ENCODE data around the gene STAT6.

DNA sequence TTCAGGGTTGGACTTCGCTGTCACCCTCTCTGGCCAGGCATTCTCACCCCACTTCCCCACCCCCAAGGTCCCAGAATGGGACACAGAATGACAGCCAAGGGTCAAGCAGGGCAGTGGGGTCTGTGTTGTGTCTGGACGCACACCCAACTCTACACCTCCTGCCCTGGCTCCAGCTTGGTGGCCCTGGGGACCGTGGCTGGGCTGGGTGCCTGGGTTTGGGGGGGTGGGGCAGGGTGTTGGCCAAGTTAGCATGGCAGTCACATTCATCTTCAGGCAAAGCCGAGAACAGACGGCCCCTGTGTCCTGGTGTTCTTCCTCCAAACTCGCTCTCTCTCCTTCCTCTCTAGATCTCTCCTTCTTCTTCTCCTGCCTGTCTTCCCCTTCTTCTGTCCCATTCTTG lies 22.8 kb upstream of the STAT6 start:
- TF ChIP-seq, protein P1, sequence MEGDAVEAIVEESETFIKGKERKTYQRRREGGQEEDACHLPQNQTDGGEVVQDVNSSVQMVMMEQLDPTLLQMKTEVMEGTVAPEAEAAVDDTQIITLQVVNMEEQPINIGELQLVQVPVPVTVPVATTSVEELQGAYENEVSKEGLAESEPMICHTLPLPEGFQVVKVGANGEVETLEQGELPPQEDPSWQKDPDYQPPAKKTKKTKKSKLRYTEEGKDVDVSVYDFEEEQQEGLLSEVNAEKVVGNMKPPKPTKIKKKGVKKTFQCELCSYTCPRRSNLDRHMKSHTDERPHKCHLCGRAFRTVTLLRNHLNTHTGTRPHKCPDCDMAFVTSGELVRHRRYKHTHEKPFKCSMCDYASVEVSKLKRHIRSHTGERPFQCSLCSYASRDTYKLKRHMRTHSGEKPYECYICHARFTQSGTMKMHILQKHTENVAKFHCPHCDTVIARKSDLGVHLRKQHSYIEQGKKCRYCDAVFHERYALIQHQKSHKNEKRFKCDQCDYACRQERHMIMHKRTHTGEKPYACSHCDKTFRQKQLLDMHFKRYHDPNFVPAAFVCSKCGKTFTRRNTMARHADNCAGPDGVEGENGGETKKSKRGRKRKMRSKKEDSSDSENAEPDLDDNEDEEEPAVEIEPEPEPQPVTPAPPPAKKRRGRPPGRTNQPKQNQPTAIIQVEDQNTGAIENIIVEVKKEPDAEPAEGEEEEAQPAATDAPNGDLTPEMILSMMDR (conservative IDR thresholded peaks at IDR 0.05) = no peak
- TF ChIP-seq EZH2 (IDR thresholded peaks at IDR 0.05; ENCODE audit: low read depth) = no peak
